ENCODE results near the gene GRID2.

DNA sequence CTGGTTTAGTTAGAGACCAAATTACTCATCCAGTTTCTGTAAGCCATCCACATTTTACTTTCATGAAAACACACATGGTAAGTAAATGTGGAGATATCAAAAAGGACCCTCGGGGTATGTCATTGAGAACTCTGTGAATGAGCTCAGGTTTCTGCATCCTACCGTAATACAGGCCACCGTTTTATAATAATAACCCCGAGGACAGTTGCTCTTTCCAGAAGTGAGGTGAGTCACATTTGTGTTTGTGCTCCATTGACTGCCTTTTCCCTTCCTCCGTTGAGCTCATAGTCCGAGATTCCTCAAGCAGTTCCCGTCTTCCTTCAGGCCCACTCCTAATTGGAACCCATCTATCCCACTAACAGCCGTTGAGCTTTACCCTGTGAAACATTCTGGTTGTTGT, 95.3 kb downstream of the GRID2 start:
- TF ChIP-seq ARID2 (IDR thresholded peaks at IDR 0.05) (no peak), BHLHE40 (IDR thresholded peaks at IDR 0.05; ENCODE audit: low read length) (no peak), BACH1 (tag; IDR thresholded peaks at IDR 0.05) (no peak), SP1 (CRISPR knock-in tag; IDR thresholded peaks at IDR 0.05) (no peak), MXI1 (IDR thresholded peaks at IDR 0.05; ENCODE audit: low read depth, low read length) (no peak), NR1H2 (CRISPR knock-in tag; IDR thresholded peaks at IDR 0.05) (no peak), KDM1A (IDR thresholded peaks at IDR 0.05) (no peak), BDP1 (IDR thresholded peaks at IDR 0.05; ENCODE audit: insufficient read depth, insufficient read length) (no peak), TRIM28 (IDR thresholded peaks at IDR 0.05) (no peak), ZNF121 (CRISPR knock-in tag; conservative IDR thresholded peaks at IDR 0.05) (no peak), BCL6 (CRISPR knock-in tag; IDR thresholded peaks at IDR 0.05) (no peak)
- TF ChIP-seq, protein P1, sequence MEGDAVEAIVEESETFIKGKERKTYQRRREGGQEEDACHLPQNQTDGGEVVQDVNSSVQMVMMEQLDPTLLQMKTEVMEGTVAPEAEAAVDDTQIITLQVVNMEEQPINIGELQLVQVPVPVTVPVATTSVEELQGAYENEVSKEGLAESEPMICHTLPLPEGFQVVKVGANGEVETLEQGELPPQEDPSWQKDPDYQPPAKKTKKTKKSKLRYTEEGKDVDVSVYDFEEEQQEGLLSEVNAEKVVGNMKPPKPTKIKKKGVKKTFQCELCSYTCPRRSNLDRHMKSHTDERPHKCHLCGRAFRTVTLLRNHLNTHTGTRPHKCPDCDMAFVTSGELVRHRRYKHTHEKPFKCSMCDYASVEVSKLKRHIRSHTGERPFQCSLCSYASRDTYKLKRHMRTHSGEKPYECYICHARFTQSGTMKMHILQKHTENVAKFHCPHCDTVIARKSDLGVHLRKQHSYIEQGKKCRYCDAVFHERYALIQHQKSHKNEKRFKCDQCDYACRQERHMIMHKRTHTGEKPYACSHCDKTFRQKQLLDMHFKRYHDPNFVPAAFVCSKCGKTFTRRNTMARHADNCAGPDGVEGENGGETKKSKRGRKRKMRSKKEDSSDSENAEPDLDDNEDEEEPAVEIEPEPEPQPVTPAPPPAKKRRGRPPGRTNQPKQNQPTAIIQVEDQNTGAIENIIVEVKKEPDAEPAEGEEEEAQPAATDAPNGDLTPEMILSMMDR (IDR thresholded peaks at IDR 0.05 in 2 of 3, conservative IDR thresholded peaks at IDR 0.05 in 1 of 3; ENCODE audit: insufficient read depth in 2 of 3, low read depth in 1 of 3, low read length in 3 of 3), result no peak
